Activated CD8-positive, alpha-beta memory T cell treated with anti-CD3 and anti-CD28 coated beads, Interleukin-2, amount 10 ng/mL, durations not matched to agents 7 days and 5 days (primary cell): Measurements from ENCODE around the gene SMIM12. TPM values are rescaled to one million over a fixed set of nuclear protein-coding genes. Genes with fewer than 3 reads are reported as not detected.

Source experiments
- total RNA-seq, 2 experiments: library from RNA; stranded (reverse); gene quantifications; one replicate each; pipeline ENCODE4 v1.2.3, GENCODE V29; 2021

SMIM12 gene
- total RNA-seq, 2 experiments from 2014 or later, result 52.7 to 67.2 TPM

Other genes with a start within 250 kb of the SMIM12 start
- gene GJB5, start 104.7 kb downstream of the SMIM12 start, total RNA-seq, result not detected
- gene GJB4, start 100.0 kb downstream of the SMIM12 start, total RNA-seq, result not detected
- gene GJB3, start 78.5 kb downstream of the SMIM12 start, total RNA-seq, result not detected
- gene GJA4, start 66.8 kb downstream of the SMIM12 start, total RNA-seq, result not detected
- under 1 TPM; 0.50 to 0.66 TPM for gene DLGAP3, start 69.9 kb upstream of the SMIM12 start, total RNA-seq
- 10 to 100 TPM; 29.6 to 30.2 TPM for gene TMEM35B, start 125.6 kb upstream of the SMIM12 start, total RNA-seq
- 10 to 100 TPM; 18.9 to 20.4 TPM for gene ZMYM6, start 172.2 kb upstream of the SMIM12 start, total RNA-seq
- gene ZMYM1, start 219.6 kb upstream of the SMIM12 start, total RNA-seq, result 10 to 100 TPM; 11.7 to 14.5 TPM